ENCODE results near the gene ETFDH.
A peak's percentile ranks its signal among the peaks of the same experiment; 100 is the strongest.
"Not testable (repeated sequence)": the region's sequence is repeated elsewhere in the genome, so short reads cannot be mapped to it uniquely, and the experiment has no call there.

ETFDH gene

GRCh38 chr4:158671915-158672806 lies at the start of gene ETFDH:
Gene ETFDH (plus strand): TSS chr4:158672296. CDS start chr4:158672457, 161 bp downstream.
- DNase-seq (ENCODE audit: low spot score), result peak; percentile 99

GRCh38 chr4:158624889-158625478 lies 47.1 kb upstream of the ETFDH start:
- peak; percentile 43 for DNase-seq (ENCODE audit: low spot score)

GRCh38 chr4:158625544-158625943 lies 46.6 kb upstream of the ETFDH start:
- no peak for DNase-seq (ENCODE audit: low spot score)

- DNase-seq (ENCODE audit: low spot score), result no peak
These were observed 41.2 kb upstream of the ETFDH start for GRCh38 chr4:158630893-158631292.

- no peak for DNase-seq (ENCODE audit: low spot score)
These were observed 35.5 kb upstream of the ETFDH start for GRCh38 chr4:158636619-158637018.

GRCh38 chr4:158644356-158644755 lies 27.7 kb upstream of the ETFDH start:
- DNase-seq (ENCODE audit: low spot score), result no peak

- no peak for DNase-seq (ENCODE audit: low spot score)
These were observed 27.3 kb upstream of the ETFDH start for GRCh38 chr4:158644760-158645159.

- no peak for DNase-seq (ENCODE audit: low spot score)
These were observed 22.9 kb upstream of the ETFDH start for GRCh38 chr4:158649111-158649680.

- no peak for DNase-seq (ENCODE audit: low spot score)
These were observed 19.2 kb upstream of the ETFDH start for GRCh38 chr4:158652920-158653319.

- DNase-seq (ENCODE audit: low spot score), result no peak
These were observed 15.7 kb upstream of the ETFDH start for GRCh38 chr4:158656439-158656838.

- DNase-seq (ENCODE audit: low spot score), result no peak
These were observed 14.8 kb upstream of the ETFDH start for GRCh38 chr4:158657291-158657690.

- not testable (repeated sequence) for DNase-seq (ENCODE audit: low spot score)
These were observed 8.8 kb upstream of the ETFDH start for GRCh38 chr4:158663255-158663654.

- not testable (repeated sequence) for DNase-seq (ENCODE audit: low spot score)
These were observed 8.1 kb upstream of the ETFDH start for GRCh38 chr4:158663707-158664625.

GRCh38 chr4:158664806-158665205 lies 7.3 kb upstream of the ETFDH start:
- DNase-seq (ENCODE audit: low spot score), result no peak

- no peak for DNase-seq (ENCODE audit: low spot score)
These were observed 5.2 kb upstream of the ETFDH start for GRCh38 chr4:158666892-158667291.

GRCh38 chr4:158667651-158668198 lies 4.4 kb upstream of the ETFDH start:
- no peak for DNase-seq (ENCODE audit: low spot score)

- DNase-seq (ENCODE audit: low spot score), result no peak
These were observed 2.8 kb upstream of the ETFDH start for GRCh38 chr4:158669310-158669709.

GRCh38 chr4:158670975-158671664 lies 976 bp upstream of the ETFDH start:
- peak; percentile 80 for DNase-seq (ENCODE audit: low spot score)

GRCh38 chr4:158671665-158671914 lies 506 bp upstream of the ETFDH start, which contains the start of gene C4orf46:
Gene C4orf46 (minus strand): TSS chr4:158671887. CDS start chr4:158671801, 86 bp downstream.
- DNase-seq (ENCODE audit: low spot score), result no peak

- no peak for DNase-seq (ENCODE audit: low spot score)
These were observed 1.5 kb downstream of the ETFDH start for GRCh38 chr4:158673633-158674032.

- DNase-seq (ENCODE audit: low spot score), result no peak
These were observed 4.0 kb downstream of the ETFDH start for GRCh38 chr4:158676076-158676475.
